Hepatic stellate cell (primary cell): ENCODE data around the gene MDC1.
"Not testable (repeated sequence)": the region's sequence is repeated elsewhere in the genome, so short reads cannot be mapped to it uniquely, and the experiment has no call there.

Experiments
- DNase-seq: peaks from one replicate; pipeline ENCODE4 v3.0.0; 2011; ENCODE audit warnings: low spot score

The MDC1 gene

GRCh38 chr6:30723843-30724741, 7.0 kb upstream of the MDC1 start:
- DNase-seq: not testable (repeated sequence)

GRCh38 chr6:30723159-30723842, 6.2 kb upstream of the MDC1 start:
- not testable (repeated sequence) for DNase-seq

GRCh38 chr6:30722280-30723112, 5.4 kb upstream of the MDC1 start:
- peak; percentile 74 for DNase-seq

- DNase-seq: not testable (repeated sequence)
Measured at GRCh38 chr6:30722025-30722279, 4.9 kb upstream of the MDC1 start.

GRCh38 chr6:30721198-30722024, 4.3 kb upstream of the MDC1 start:
- DNase-seq: peak; percentile 83

- DNase-seq: no peak
Measured at GRCh38 chr6:30720738-30721197, 3.7 kb upstream of the MDC1 start.

GRCh38 chr6:30719791-30720737, 3.0 kb upstream of the MDC1 start, which contains the start of gene TUBB:
TUBB (plus strand) TSS chr6:30720352; CDS start chr6:30720507, 155 bp downstream.
- DNase-seq: peak; percentile 95

- no peak for DNase-seq
Measured at GRCh38 chr6:30719356-30719755, 2.3 kb upstream of the MDC1 start.

GRCh38 chr6:30717845-30718720, 1.0 kb upstream of the MDC1 start:
- DNase-seq: not testable (repeated sequence)

GRCh38 chr6:30716879-30717128, 277 bp downstream of the MDC1 start:
- no peak for DNase-seq

- no peak for DNase-seq
Measured at GRCh38 chr6:30714263-30714662, 2.8 kb downstream of the MDC1 start.

GRCh38 chr6:30712441-30712945, 4.6 kb downstream of the MDC1 start:
- DNase-seq: no peak

- DNase-seq: no peak
Measured at GRCh38 chr6:30711758-30712380, 5.2 kb downstream of the MDC1 start.

- no peak for DNase-seq
Measured at GRCh38 chr6:30709101-30709868, 7.8 kb downstream of the MDC1 start.

GRCh38 chr6:30707281-30707850, 9.7 kb downstream of the MDC1 start:
- no peak for DNase-seq

- DNase-seq: no peak
Measured at GRCh38 chr6:30705620-30706019, 11.5 kb downstream of the MDC1 start.

- no peak for DNase-seq
Measured at GRCh38 chr6:30703821-30704220, 13.3 kb downstream of the MDC1 start.

GRCh38 chr6:30703011-30703410, 14.1 kb downstream of the MDC1 start:
- DNase-seq: no peak
